Kasumi-1 (cell line): ENCODE results near the gene TPM1.

Experiments
- DNase-seq, 2 experiments: peaks; one replicate each; lab custom pipeline; 2025; lab: John Stamatoyannopoulos, UW

The TPM1 gene

DNA sequence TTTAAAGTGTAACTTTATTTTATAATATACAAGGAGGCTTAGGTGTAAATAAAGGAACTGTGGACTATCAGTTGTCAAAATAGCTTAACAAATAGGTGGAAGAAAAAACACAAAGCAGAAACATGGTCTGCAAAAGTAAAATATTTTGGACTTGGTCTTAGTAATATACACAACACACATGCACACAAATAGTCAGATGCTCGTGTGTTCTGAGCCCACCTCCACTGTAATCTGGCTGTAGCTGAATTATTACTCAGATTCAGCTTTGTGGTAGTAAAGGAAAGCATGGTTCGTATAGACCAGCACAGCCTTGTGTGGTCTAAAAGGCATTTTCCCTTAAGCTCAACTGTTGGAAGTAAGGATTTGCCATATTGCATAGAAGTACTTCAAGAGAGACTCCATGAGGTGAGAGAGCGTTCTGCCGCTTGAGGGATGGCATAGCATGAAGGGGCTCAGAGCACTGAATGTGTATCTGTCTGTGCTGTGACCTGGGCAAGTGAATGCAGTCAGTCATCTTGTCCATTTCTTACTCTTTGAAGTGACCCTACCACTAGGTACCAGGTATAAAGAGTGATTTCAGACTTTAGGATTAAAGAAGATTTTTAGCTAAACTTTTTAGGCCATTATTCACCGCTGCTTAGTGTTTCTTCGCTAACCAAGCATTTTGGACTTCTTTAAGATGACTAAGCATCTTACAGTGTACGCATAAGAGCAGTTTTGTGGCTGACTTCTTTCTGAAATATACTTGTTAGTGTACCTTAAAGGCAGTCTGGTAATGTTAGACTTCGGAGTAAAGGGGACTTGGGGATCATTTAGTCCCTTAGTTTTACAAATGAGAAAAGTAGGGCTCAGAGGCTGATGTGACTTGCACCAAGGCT is 15.2 kb downstream of the TPM1 start:
- no peak for DNase-seq

GRCh38 chr15:63059075-63059474 is 16.5 kb downstream of the TPM1 start:
- no peak for DNase-seq

DNA sequence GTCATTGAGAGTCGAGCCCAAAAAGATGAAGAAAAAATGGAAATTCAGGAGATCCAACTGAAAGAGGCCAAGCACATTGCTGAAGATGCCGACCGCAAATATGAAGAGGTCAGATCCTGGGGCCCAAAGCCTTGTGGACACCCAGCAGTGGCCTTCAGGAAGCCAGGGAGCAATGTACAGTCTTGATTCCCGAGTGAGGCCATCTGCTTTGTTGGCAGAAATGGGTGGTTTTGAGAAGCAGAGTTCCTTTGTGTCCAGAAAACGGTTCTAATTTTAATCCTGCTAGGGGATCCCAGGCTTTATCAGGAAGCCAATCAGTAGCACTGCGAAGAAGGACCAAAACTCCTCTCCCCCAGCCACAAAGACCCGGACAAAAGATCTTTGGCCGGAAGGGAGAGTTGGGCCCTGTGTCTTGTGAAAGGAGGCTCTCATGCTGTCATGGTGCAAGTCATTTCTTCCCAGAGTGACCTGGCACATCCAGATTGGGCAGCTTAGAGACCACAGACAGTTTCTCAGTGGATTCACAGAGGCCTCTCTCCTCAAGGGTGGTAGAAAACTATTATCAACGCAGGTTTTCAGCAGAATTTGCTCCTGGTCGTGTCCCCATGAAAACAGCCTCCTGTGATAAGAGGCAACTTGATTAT is 17.1 kb downstream of the TPM1 start:
- no peak for DNase-seq

GRCh38 chr15:63060699-63061098 is 18.2 kb downstream of the TPM1 start:
- DNase-seq, result no peak

- no peak for DNase-seq
These were observed 19.4 kb downstream of the TPM1 start for GRCh38 chr15:63061975-63062374.

GRCh38 chr15:63063164-63063756 is 20.7 kb downstream of the TPM1 start:
- DNase-seq, result no peak

DNA sequence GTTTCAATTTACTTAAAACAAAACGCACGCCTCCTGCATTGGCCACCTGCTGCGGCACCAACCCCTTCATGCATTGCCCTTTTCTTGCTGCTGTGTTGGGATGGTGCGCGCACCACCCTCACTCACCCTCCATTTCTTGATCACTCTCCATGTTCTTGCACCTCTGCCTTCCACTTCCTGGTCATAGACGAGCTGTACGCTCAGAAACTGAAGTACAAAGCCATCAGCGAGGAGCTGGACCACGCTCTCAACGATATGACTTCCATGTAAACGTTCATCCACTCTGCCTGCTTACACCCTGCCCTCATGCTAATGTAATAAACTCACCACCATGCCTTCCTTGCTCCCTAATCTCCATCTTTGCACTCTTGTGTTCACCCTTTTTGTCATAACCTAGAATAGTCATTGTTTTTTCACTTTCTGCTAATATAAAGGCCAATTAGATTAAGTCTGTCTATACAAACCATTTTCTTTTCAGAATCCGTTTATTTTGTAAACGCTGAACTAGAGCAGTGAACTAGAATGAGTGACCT is 21.4 kb downstream of the TPM1 start:
- no peak for DNase-seq

DNA sequence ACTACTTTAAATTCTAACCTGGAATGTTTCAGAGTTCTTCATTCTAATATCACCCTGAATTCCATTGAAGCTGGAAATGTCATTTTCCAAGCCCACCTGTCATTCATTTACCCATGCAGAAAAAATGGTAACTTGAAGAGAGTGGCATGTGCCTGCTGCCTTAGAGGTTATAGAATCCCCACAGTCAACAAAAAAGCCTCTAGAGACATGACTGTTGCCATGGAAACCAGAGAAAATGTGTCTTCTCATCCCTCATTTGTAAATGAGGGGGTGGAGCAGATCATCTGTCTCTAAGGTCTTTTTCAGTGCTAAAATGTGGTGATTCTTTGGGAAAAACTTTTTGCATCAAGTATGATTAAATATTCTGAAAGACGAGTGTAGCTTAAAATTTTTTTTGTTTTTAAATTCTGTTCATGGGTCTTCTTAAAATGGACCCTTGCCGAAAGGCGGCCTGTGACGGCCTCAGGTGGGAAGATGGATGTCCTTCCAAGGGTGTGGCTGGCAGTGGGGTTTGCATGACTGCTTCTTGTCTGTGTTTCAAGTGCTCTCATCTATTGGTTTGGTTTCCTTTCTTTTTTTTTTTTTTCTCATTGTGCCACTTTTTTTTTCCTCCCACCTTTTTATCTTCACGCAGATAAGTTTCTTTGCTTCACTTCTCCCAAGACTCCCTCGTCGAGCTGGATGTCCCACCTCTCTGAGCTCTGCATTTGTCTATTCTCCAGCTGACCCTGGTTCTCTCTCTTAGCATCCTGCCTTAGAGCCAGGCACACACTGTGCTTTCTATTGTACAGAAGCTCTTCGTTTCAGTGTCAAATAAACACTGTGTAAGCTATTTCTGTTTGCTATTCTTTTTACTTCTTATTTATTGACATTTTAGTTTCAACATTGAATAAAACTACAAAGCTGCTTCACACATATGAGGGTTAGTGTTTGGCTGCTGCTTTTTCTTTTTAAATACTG is 23.0 kb downstream of the TPM1 start:
- no peak for DNase-seq

DNA sequence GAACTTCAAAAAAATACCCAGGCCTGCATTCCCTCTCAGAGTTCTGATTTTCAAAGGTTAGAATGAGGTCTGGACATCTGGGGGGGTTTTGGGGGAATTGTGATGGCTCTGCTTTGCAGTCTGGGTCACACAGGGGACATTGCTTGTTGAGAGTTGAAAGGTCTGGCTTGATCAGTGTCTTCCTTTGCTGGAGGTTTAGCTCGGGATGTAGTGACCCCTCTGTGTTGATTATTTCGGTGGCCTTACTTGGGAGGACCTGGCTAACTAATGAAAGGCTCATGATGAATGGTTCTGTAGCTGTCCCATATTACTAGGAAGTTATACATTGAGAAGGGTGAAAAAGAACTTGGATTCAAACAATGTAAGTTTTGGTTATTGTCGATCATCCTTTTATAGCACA is 23.7 kb downstream of the TPM1 start:
- DNase-seq, result no peak

- DNase-seq, result no peak
These were observed 24.8 kb downstream of the TPM1 start for GRCh38 chr15:63067306-63067705.

GRCh38 chr15:63067976-63068743 is 25.6 kb downstream of the TPM1 start:
- no peak for DNase-seq

DNA sequence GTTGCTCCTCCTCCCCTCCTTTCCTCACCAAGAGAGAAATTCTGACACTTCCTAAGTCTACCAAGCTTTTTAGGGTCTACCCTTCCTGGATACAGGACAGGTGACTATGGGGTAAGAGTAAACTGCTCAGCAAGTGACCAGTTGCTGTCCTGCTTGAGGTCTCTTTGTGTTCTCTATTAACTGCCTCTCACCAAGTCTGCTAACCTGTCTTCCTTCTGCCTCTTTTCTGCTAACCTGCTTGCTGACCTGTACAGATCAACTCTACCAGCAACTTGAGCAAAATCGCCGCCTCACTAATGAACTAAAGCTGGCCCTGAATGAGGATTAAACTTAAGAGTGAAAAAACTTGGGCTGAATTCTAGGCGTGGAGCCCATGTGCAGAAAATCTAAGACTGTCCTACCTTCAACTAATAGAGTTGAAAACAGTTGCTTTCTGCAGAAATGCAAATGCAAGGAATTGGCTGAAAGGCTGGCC is 27.1 kb downstream of the TPM1 start:
- DNase-seq, result no peak

DNA sequence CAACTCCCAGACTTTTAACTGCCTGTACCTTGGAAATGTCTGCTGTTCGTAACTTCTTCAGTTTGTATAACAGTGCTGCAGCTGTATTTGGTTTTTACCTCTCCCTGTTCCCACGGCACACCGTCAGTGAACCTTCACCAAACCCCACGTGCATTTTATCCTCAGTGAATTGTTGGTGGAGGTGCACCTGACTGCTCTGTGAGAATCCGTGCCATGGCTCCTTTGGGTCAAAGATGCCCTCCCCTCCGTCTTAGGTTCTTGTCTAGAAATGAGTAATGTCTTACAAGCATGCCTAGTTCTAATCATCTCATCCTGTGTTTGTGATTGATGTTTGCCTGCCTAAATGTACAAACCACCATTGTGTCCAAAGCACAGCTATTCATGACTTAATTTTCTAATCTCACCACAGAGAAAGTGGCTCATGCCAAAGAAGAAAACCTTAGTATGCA is 28.2 kb downstream of the TPM1 start:
- no peak for DNase-seq

DNA sequence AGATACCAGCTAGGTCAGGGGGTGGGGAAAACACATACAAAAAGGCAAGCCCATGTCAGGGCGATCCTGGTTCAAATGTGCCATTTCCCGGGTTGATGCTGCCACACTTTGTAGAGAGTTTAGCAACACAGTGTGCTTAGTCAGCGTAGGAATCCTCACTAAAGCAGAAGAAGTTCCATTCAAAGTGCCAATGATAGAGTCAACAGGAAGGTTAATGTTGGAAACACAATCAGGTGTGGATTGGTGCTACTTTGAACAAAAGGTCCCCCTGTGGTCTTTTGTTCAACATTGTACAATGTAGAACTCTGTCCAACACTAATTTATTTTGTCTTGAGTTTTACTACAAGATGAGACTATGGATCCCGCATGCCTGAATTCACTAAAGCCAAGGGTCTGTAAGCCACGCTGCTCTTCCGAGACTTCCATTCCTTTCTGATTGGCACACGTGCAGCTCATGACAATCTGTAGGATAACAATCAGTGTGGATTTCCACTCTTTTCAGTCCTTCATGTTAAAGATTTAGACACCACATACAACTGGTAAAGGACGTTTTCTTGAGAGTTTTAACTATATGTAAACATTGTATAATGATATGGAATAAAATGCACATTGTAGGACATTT is 28.9 kb downstream of the TPM1 start:
- DNase-seq, result no peak

DNA sequence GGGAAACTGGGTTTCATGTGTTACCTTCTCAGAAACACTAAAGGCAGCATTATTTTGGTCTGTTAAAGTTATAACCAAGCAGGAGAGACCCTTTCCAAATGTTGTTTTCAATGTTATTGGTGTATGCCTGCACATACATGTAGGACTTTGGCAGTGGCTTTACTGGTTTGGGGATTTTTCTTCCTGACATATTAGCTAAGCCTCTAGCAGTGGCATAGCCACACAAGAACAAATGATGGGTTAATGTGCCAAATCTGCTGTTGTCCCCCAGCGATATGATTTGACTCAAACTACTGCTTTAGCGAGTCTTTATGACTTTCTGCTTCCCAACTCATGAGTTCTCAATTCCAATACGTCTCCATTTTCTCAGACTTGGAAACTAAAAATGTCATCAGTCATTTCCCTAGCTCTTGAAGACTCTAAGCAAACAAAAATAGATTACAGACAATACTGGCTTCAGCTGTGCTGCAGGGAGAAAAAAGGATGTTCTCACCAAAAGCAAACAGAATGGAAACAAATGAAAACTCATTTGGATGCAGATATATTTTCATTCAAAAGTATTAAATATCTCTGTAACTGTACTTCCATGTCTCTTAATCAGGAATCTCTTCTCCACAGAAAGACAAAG is 29.6 kb downstream of the TPM1 start:
- DNase-seq, result no peak

- DNase-seq, result no peak
These were observed 30.3 kb downstream of the TPM1 start for GRCh38 chr15:63072809-63073277.

DNA sequence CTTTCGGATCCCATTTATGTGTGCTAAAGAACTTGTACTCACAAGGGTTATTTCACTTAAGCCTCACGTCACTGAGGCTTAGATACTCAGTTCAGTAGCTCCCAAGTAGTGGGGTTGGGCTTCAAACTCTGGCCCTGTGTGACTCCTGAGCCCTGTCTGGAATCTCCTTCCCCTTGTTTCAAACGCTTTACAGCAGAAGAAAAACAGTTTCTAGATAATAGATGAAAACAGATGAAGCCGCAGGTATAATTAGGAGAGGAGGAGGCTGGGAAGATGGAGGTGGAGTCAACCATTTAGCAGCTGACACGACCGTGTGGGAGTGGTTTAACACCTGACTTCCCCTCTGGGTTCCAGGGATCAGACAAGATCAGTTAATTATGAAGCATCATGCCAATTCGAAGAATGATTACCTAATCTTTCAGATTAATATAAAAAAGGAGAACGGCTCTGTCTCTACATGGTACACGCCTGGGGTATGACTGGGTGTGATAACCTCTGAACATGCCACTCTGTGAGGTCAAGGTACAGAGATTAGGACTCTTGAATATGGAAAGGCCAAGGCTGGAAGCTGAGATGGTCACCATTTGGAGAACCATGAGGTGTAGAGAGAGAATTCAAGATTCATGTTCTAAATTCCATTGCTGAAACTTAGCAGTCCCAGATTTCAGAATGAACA is 31.1 kb downstream of the TPM1 start:
- no peak for DNase-seq

GRCh38 chr15:63075015-63075983 is 32.8 kb downstream of the TPM1 start:
- DNase-seq, result no peak
